Measurements from ENCODE around the gene ZNF211. TPM values are rescaled to one million over a fixed set of nuclear protein-coding genes. Genes with fewer than 3 reads are reported as not detected.
A peak's percentile ranks its signal among the peaks of the same experiment; 100 is the strongest.

The ZNF211 gene
- total and polyA plus RNA-seq, 9 of the 15 experiments (the other 6 are each of a cell fraction or from before 2014, with no cell fraction given), result 1.3 to 11.6 (median 4.5) TPM

- TF ChIP-seq MGA (IDR thresholded peaks at IDR 0.05), result peak; percentile 81
- TF ChIP-seq POLR3A (IDR thresholded peaks at IDR 0.05; ENCODE audit: borderline replicate concordance, extremely low read depth, insufficient read depth, insufficient read length), result no peak
- TF ChIP-seq ELF2 (CRISPR knock-in tag; IDR thresholded peaks at IDR 0.05), result no peak
- no peak for TF ChIP-seq NONO (IDR thresholded peaks at IDR 0.05; ENCODE audit: low read depth in 2 of 2, low read length in 1 of 2)
- TF ChIP-seq, protein P1, sequence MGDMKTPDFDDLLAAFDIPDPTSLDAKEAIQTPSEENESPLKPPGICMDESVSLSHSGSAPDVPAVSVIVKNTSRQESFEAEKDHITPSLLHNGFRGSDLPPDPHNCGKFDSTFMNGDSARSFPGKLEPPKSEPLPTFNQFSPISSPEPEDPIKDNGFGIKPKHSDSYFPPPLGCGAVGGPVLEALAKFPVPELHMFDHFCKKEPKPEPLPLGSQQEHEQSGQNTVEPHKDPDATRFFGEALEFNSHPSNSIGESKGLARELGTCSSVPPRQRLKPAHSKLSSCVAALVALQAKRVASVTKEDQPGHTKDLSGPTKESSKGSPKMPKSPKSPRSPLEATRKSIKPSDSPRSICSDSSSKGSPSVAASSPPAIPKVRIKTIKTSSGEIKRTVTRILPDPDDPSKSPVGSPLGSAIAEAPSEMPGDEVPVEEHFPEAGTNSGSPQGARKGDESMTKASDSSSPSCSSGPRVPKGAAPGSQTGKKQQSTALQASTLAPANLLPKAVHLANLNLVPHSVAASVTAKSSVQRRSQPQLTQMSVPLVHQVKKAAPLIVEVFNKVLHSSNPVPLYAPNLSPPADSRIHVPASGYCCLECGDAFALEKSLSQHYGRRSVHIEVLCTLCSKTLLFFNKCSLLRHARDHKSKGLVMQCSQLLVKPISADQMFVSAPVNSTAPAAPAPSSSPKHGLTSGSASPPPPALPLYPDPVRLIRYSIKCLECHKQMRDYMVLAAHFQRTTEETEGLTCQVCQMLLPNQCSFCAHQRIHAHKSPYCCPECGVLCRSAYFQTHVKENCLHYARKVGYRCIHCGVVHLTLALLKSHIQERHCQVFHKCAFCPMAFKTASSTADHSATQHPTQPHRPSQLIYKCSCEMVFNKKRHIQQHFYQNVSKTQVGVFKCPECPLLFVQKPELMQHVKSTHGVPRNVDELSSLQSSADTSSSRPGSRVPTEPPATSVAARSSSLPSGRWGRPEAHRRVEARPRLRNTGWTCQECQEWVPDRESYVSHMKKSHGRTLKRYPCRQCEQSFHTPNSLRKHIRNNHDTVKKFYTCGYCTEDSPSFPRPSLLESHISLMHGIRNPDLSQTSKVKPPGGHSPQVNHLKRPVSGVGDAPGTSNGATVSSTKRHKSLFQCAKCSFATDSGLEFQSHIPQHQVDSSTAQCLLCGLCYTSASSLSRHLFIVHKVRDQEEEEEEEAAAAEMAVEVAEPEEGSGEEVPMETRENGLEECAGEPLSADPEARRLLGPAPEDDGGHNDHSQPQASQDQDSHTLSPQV (IDR thresholded peaks at IDR 0.05), result no peak
- no peak for TF ChIP-seq ATF1 (CRISPR knock-in tag; IDR thresholded peaks at IDR 0.05)
- 0 out of 2 replicates have a peak, but pooled peaks have one; percentile 4 for TF ChIP-seq ATF1 (tag; IDR thresholded peaks at IDR 0.05)
- TF ChIP-seq TAF9B (IDR thresholded peaks at IDR 0.05; ENCODE audit: partially characterized antibody), result peak; percentile 1
- no peak for TF ChIP-seq ZNF551 (CRISPR knock-in tag; IDR thresholded peaks at IDR 0.05)
- no peak for TF ChIP-seq RCOR1 (IDR thresholded peaks at IDR 0.05; ENCODE audit: borderline replicate concordance in 1 of 2, low read depth in 2 of 2, low read length in 2 of 2)
- TF ChIP-seq U2AF1 (optimal IDR thresholded peaks at IDR 0.05; ENCODE audit: low read depth, low read length), result no peak
- TF ChIP-seq TCF3 (CRISPR knock-in tag; IDR thresholded peaks at IDR 0.05), result no peak
Observed at GRCh38 chr19:57682226-57682766, 49.3 kb downstream of the ZNF211 start (continued).

Data from K562 (cell line).